Measurements from ENCODE around the gene TRAPPC1.

GRCh38 chr17:7911116-7911515, 20.6 kb downstream of the TRAPPC1 start:
- TF ChIP-seq CTCF (IDR thresholded peaks at IDR 0.05) = no peak
- TF ChIP-seq EP300 (IDR thresholded peaks at IDR 0.05) = no peak
